Subcutaneous adipose tissue (tissue), 4 donors: ENCODE results near the gene P2RX4. TPM values are rescaled to one million over a fixed set of nuclear protein-coding genes. Genes with fewer than 3 reads are reported as not detected.

Source experiments
- total RNA-seq, 4 donors: library from RNA; depleted of rRNA; stranded (reverse); fragments of >200 nt; gene quantifications; one replicate each; pipeline ENCODE4 v1.1.0, GENCODE V29; 2016
- TF ChIP-seq, protein P1 (sequence below): fragments of 450-650 bp; IDR thresholded peaks from one replicate; pipeline ENCODE4 v1.5.1; 2016; ENCODE audit warnings: low read depth, mild to moderate bottlenecking, control low read depth, antibody characterized with exemption, moderate library complexity

P2RX4 gene
- total RNA-seq, 4 donors from 2014 or later, result 22.2 to 219 (median 39.9) TPM

DNA sequence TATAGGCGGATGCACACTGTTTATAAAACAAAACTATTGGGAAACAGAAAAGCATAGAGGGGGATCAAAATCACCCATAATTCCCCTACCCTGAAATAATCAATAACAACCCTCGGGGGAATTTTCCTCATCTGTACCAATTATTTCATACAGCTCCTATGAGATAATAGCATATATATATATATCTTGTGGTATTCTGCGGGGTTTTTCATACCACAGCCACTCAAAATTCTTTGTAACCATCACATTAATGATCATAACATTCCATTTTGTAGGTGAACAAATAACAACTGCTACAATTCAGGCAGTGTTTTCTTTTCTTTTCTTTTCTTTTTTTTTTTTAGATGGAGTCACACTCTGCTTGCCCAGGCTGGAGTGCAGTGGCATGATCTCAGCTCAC, 42.0 kb upstream of the P2RX4 start:
- TF ChIP-seq, protein P1, sequence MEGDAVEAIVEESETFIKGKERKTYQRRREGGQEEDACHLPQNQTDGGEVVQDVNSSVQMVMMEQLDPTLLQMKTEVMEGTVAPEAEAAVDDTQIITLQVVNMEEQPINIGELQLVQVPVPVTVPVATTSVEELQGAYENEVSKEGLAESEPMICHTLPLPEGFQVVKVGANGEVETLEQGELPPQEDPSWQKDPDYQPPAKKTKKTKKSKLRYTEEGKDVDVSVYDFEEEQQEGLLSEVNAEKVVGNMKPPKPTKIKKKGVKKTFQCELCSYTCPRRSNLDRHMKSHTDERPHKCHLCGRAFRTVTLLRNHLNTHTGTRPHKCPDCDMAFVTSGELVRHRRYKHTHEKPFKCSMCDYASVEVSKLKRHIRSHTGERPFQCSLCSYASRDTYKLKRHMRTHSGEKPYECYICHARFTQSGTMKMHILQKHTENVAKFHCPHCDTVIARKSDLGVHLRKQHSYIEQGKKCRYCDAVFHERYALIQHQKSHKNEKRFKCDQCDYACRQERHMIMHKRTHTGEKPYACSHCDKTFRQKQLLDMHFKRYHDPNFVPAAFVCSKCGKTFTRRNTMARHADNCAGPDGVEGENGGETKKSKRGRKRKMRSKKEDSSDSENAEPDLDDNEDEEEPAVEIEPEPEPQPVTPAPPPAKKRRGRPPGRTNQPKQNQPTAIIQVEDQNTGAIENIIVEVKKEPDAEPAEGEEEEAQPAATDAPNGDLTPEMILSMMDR, result no peak

DNA sequence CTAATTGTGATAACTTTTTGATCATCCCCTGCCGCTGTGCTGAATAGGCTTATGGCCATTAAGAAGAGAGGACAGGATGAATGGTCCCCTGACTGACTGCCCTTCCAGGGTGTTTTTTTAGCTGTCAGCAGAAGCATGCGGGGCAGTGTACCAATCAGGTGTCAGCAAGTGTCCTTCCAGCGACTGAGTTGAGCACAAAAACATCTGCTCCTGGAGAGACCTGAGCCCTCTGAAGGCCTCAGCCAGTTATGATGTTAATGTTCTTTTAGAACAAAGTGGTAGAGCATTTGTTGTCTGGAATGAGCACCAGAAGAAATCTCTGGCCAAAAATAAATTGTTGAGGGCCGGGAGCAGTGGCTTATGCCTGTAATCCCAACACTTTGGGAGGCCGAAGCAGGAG, 39.8 kb upstream of the P2RX4 start:
- TF ChIP-seq, protein P1, result no peak

GRCh38 chr12:121170611-121171260, 39.2 kb upstream of the P2RX4 start:
- TF ChIP-seq, protein P1, result no peak

- TF ChIP-seq, protein P1, result no peak
Observed at GRCh38 chr12:121172145-121172544, 37.8 kb upstream of the P2RX4 start.

DNA sequence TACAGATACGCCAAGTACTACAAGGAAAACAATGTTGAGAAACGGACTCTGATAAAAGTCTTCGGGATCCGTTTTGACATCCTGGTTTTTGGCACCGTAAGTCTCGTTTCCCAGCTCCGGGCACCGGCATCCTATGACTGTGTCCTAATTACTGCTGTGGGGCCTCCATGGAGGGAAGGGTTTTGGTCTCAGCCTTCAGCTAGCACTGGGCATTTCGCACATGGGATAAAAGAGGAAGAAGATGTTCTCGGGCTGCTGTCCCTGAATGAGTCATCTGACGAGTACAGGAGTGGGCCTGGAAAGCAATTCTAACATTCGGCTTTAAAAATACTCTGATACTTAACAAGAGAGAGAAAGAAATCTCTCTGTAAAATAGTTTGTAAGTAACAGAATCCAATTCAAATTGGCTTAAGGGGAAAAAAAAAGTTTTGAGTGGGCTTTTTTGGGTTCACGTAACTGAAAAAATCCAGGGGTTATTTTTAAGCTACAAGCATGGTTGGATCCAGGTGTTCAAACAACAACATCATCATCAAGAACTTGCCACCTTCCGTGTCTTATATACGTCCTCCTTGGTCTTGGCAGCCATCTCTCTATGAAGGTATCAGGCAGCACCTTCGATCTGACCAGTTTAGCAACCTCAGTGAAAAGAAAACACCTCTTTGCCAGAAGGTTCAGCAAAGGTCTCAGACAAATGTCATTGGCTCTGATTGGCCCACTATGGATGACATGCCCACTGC, 34.4 kb upstream of the P2RX4 start:
- TF ChIP-seq, protein P1, result no peak

- TF ChIP-seq, protein P1, result no peak
Observed at GRCh38 chr12:121176826-121177529, 33.0 kb upstream of the P2RX4 start.

DNA sequence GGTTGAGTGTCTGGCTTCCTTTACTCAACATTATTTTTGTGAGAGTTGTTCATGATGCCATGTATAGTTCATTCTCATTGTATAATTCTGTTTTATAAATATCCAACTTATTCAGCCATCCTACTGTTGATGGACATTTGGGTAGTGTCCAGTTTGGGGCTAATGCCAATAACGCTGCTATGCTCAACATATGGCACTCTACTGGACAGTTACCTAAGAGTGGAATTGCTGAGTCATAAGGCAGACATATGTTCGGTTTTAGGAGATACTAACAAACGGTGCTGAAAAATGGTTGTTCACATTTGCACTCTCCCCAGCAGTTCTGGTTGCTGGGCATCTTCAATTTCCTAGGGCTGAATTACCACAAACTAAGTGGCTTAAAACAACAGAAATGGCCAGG, 28.7 kb upstream of the P2RX4 start:
- TF ChIP-seq, protein P1, result no peak
